Measurements from ENCODE around the gene CLIC6.

- no peak for TF ChIP-seq CTCF (IDR thresholded peaks at IDR 0.05; ENCODE audit: low read depth, low read length)
- no peak for TF ChIP-seq POLR2A (IDR thresholded peaks at IDR 0.05; ENCODE audit: extremely low read depth, insufficient read length)
- no peak for TF ChIP-seq MAX (IDR thresholded peaks at IDR 0.05; ENCODE audit: low read depth, low read length)
Observed at GRCh38 chr21:34728479-34728878, 59.7 kb downstream of the CLIC6 start.
